Measurements from ENCODE around the gene DPEP1.
"Not testable (repeated sequence)": the region's sequence is repeated elsewhere in the genome, so short reads cannot be mapped to it uniquely, and the experiment has no call there.

The DPEP1 gene

GRCh38 chr16:89661215-89661614, 47.8 kb downstream of the DPEP1 start:
- DNase-seq (ENCODE audit: low read depth) = no peak
- no peak overlapping the region for H3K4me3 ChIP-seq (ENCODE audit: low read length)
- no peak for TF ChIP-seq CTCF (IDR thresholded peaks at IDR 0.05; ENCODE audit: insufficient read depth, low read depth, low read length, missing control alignments)

- DNase-seq (ENCODE audit: low read depth); H3K4me3 ChIP-seq (ENCODE audit: low read length): not testable (repeated sequence)
Observed at GRCh38 chr16:89664238-89664637, 50.8 kb downstream of the DPEP1 start.

- not testable (repeated sequence) for H3K4me3 ChIP-seq (ENCODE audit: low read length)
- peak; percentile 46 for DNase-seq (ENCODE audit: low read depth)
- peak; percentile 51 for TF ChIP-seq CTCF (IDR thresholded peaks at IDR 0.05; ENCODE audit: insufficient read depth, low read depth, low read length, missing control alignments)
Observed at GRCh38 chr16:89667000-89667399, 53.6 kb downstream of the DPEP1 start.

- H3K4me3 ChIP-seq (ENCODE audit: low read length) = no peak overlapping the region
- no peak for TF ChIP-seq CTCF (IDR thresholded peaks at IDR 0.05; ENCODE audit: insufficient read depth, low read depth, low read length, missing control alignments)
Observed at GRCh38 chr16:89667633-89668032, 54.2 kb downstream of the DPEP1 start.

GRCh38 chr16:89668790-89669158, 55.3 kb downstream of the DPEP1 start:
- no peak for DNase-seq (ENCODE audit: low read depth)
- H3K4me3 ChIP-seq (ENCODE audit: low read length) = peak overlapping the region; percentile 11
- no peak for TF ChIP-seq CTCF (IDR thresholded peaks at IDR 0.05; ENCODE audit: insufficient read depth, low read depth, low read length, missing control alignments)

More at GRCh38 chr16:89667633-89668032, 54.2 kb downstream of the DPEP1 start:
- no peak for DNase-seq (ENCODE audit: low read depth)

GRCh38 chr16:89669755-89670154, 56.3 kb downstream of the DPEP1 start:
- no peak overlapping the region for H3K4me3 ChIP-seq (ENCODE audit: low read length)
- DNase-seq (ENCODE audit: low read depth) = no peak
- TF ChIP-seq CTCF (IDR thresholded peaks at IDR 0.05; ENCODE audit: insufficient read depth, low read depth, low read length, missing control alignments) = no peak

GRCh38 chr16:89670496-89671431, 57.3 kb downstream of the DPEP1 start:
- no peak overlapping the region for H3K4me3 ChIP-seq (ENCODE audit: low read length)
- TF ChIP-seq CTCF (IDR thresholded peaks at IDR 0.05; ENCODE audit: insufficient read depth, low read depth, low read length, missing control alignments) = no peak
- DNase-seq (ENCODE audit: low read depth) = peak; percentile 47

- not testable (repeated sequence) for H3K4me3 ChIP-seq (ENCODE audit: low read length); DNase-seq (ENCODE audit: low read depth)
Observed at GRCh38 chr16:89671565-89671964, 58.1 kb downstream of the DPEP1 start.

Measured in epithelial cell of esophagus (primary cell).